Occipital lobe (tissue), 1 donor: ENCODE data around the gene TMEM38B. TPM values are rescaled to one million over a fixed set of nuclear protein-coding genes. Genes with fewer than 3 reads are reported as not detected.

Experiments
- total RNA-seq: library from RNA; depleted of rRNA; stranded (reverse); fragments of >200 nt; gene quantifications from one replicate; pipeline ENCODE4 v1.2.3, GENCODE V29; 2014

TMEM38B gene
- total RNA-seq, 1 donor from 2014 or later = 22.1 TPM

Other genes starting within 250 kb of the TMEM38B start
- 146 TPM for gene FSD1L, start 246.5 kb upstream of the TMEM38B start, total RNA-seq
- gene FKTN, start 136.4 kb upstream of the TMEM38B start, total RNA-seq = 39.9 TPM
- 3.0 TPM for gene TAL2, start 32.1 kb upstream of the TMEM38B start, total RNA-seq